Regular cardiac myocyte (primary cell): Measurements from ENCODE around the gene UBXN11. TPM values are rescaled to one million over a fixed set of nuclear protein-coding genes. Genes with fewer than 3 reads are reported as not detected.

Source experiments
- total RNA-seq: library from RNA; depleted of rRNA; stranded (reverse); fragments of >200 nt; gene quantifications from 2 replicates; pipeline ENCODE4 v1.2.3, GENCODE V29; 2014

The UBXN11 gene
- total RNA-seq = 2.3 and 3.1 TPM in 2 replicates

GRCh38 chr1:26306290-26307229 lies at the start of gene UBXN11:
Gene UBXN11 (minus strand): TSS chr1:26306636. CDS start chr1:26302883, 3,753 bp downstream.

GRCh38 chr1:26353976-26354820 lies 47.8 kb upstream of the UBXN11 start, which contains the start of gene CRYBG2:
Gene CRYBG2 (minus strand): TSS chr1:26354130. CDS start chr1:26346657, 7,473 bp downstream.

GRCh38 chr1:26317612-26318337 lies 11.3 kb upstream of the UBXN11 start, which contains the start of gene CD52:
Gene CD52 (plus strand): TSS chr1:26317958. CDS start chr1:26318018, 60 bp downstream.

GRCh38 chr1:26279456-26280332 lies 26.7 kb downstream of the UBXN11 start, which contains the start of gene SH3BGRL3:
Gene SH3BGRL3 (plus strand): TSS chr1:26280086. CDS start chr1:26280156, 70 bp downstream.

GRCh38 chr1:26233903-26234643 lies 72.4 kb downstream of the UBXN11 start, which contains the start of gene CEP85:
Gene CEP85 (plus strand): TSS chr1:26234200. CDS start chr1:26239784, 5,584 bp downstream.

Other genes with a start within 250 kb of the UBXN11 start
- gene TRIM63, start 239.0 kb downstream of the UBXN11 start, total RNA-seq = under 0.01 TPM in 1 of 2 replicates, not detected in the other
- gene PDIK1L, start 194.8 kb downstream of the UBXN11 start, total RNA-seq = 4.2 and 4.6 TPM in 2 replicates
- under 0.01 TPM in 1 of 2 replicates, not detected in the other for gene FAM110D, start 147.6 kb downstream of the UBXN11 start, total RNA-seq
- gene C1orf232, start 137.7 kb downstream of the UBXN11 start, total RNA-seq = not detected in 2 replicates
- gene ZNF593, start 136.7 kb downstream of the UBXN11 start, total RNA-seq = 22.0 and 47.4 TPM in 2 replicates
- gene ZNF593OS, start 134.8 kb downstream of the UBXN11 start, total RNA-seq = 0.28 TPM in 1 of 2 replicates, not detected in the other
- gene CNKSR1, start 129.1 kb downstream of the UBXN11 start, total RNA-seq = 0.19 and 0.85 TPM in 2 replicates
- not detected in 2 replicates for gene CATSPER4, start 116.0 kb downstream of the UBXN11 start, total RNA-seq
- gene CEP85, start 72.4 kb downstream of the UBXN11 start, total RNA-seq = 7.3 and 11.1 TPM in 2 replicates
- gene SH3BGRL3, start 26.6 kb downstream of the UBXN11 start, total RNA-seq = 20.9 and 22.8 TPM in 2 replicates
- not detected in 2 replicates for gene CD52, start 11.3 kb upstream of the UBXN11 start, total RNA-seq
- under 0.01 TPM in 1 of 2 replicates, not detected in the other for gene CRYBG2, start 47.5 kb upstream of the UBXN11 start, total RNA-seq
- not detected in 2 replicates for gene ZNF683, start 66.1 kb upstream of the UBXN11 start, total RNA-seq
- gene LIN28A, start 104.2 kb upstream of the UBXN11 start, total RNA-seq = not detected in 2 replicates
- 54.4 and 60.6 TPM in 2 replicates for gene DHDDS, start 125.7 kb upstream of the UBXN11 start, total RNA-seq
- gene HMGN2, start 165.8 kb upstream of the UBXN11 start, total RNA-seq = 123 and 354 TPM in 2 replicates
- gene RPS6KA1, start 223.1 kb upstream of the UBXN11 start, total RNA-seq = 4.2 and 4.5 TPM in 2 replicates